Neutrophil (primary cell): Measurements from ENCODE around the gene DPF3.

Source experiments
- H3K27ac ChIP-seq: fragments of 200-600 bp; sonication (generic); 2 replicates; pipeline ENCODE4 v1.5.1; 2016; ENCODE audit warnings: mild to moderate bottlenecking, moderate library complexity
- H3K27me3 ChIP-seq: fragments of 200-600 bp; sonication (generic); 2 replicates; pipeline ENCODE4 v1.6.0; 2016; ENCODE audit warnings: mild to moderate bottlenecking
- H3K36me3 ChIP-seq: fragments of 200-600 bp; sonication (generic); 2 replicates; pipeline ENCODE4 v1.5.1; 2017
- H3K4me1 ChIP-seq, 2 experiments: fragments of 200-600 bp in 1 of 2; sonication (generic) in 1 of 2; 1 replicate in 1 of 2; 2 replicates in 1 of 2; pipeline versions ENCODE4 v1.5.1 to v1.6.1; 2013 to 2016; ENCODE audit warnings: low read depth in 1 of 2, low read length in 1 of 2, mild to moderate bottlenecking in 1 of 2, moderate library complexity in 1 of 2; ENCODE audit not compliant: control insufficient read depth in 1 of 2, insufficient read depth in 1 of 2
- H3K4me3 ChIP-seq, 2 experiments: fragments of 200-600 bp in 1 of 2; sonication (generic) in 1 of 2; 1 replicate in 1 of 2; 2 replicates in 1 of 2; pipeline ENCODE4 v1.5.1; 2013 to 2016; ENCODE audit warnings: low read depth in 1 of 2, low read length in 1 of 2, mild to moderate bottlenecking in 1 of 2, moderate library complexity in 1 of 2
- H3K9me3 ChIP-seq: fragments of 200-600 bp; sonication (generic); 2 replicates; pipeline ENCODE4 v1.5.1; 2016
- CTCF ChIP-seq: fragments of 200-600 bp; sonication (generic); IDR thresholded peaks from 2 replicates; pipeline ENCODE4 v1.5.1; 2016; ENCODE audit warnings: antibody characterized with exemption

Gene DPF3

GRCh38 chr14:72904840-72905561, 11.1 kb upstream of the DPF3 start:
- Histone ChIP-seq H3K27me3 (peaks cover 82% of the 10 kb centered on the region), H3K9me3 (no peaks in the 10 kb centered on the region), H3K27ac (no peak overlapping the region), H3K36me3 (no peaks in the 10 kb centered on the region), H3K4me3 (no peak overlapping the region), H3K4me1 (no peaks in the 10 kb centered on the region)
- peak; percentile 75 for TF ChIP-seq CTCF

- Histone ChIP-seq H3K4me1 (no peaks in the 10 kb centered on the region), H3K27ac (no peak overlapping the region), H3K9me3 (no peaks in the 10 kb centered on the region)
These were observed 10.3 kb upstream of the DPF3 start for GRCh38 chr14:72904218-72904617.

GRCh38 chr14:72903716-72904115, 9.8 kb upstream of the DPF3 start:
- no peak for TF ChIP-seq CTCF
- no peak overlapping the region for H3K27ac ChIP-seq

More at GRCh38 chr14:72904218-72904617, 10.3 kb upstream of the DPF3 start:
- H3K36me3 ChIP-seq: no peaks in the 10 kb centered on the region
- no peak overlapping the region for H3K4me3 ChIP-seq
- TF ChIP-seq CTCF: no peak
- peaks cover 77% of the 10 kb centered on the region for H3K27me3 ChIP-seq

GRCh38 chr14:72902801-72903530, 9.1 kb upstream of the DPF3 start:
- no peaks in the 10 kb centered on the region for H3K4me1 ChIP-seq
- no peak overlapping the region for H3K27ac ChIP-seq
- H3K36me3 ChIP-seq: no peaks in the 10 kb centered on the region
- H3K27me3 ChIP-seq: peaks cover 76% of the 10 kb centered on the region
- H3K4me3 ChIP-seq: no peak overlapping the region
- no peak for TF ChIP-seq CTCF
- H3K9me3 ChIP-seq: no peaks in the 10 kb centered on the region

More at GRCh38 chr14:72903716-72904115, 9.8 kb upstream of the DPF3 start:
- Histone ChIP-seq H3K27me3 (peaks cover 76% of the 10 kb centered on the region), H3K9me3 (no peaks in the 10 kb centered on the region), H3K4me1 (no peaks in the 10 kb centered on the region), H3K4me3 (no peak overlapping the region), H3K36me3 (no peaks in the 10 kb centered on the region)

GRCh38 chr14:72901361-72901760, 7.5 kb upstream of the DPF3 start:
- no peak for TF ChIP-seq CTCF
- no peak overlapping the region for H3K4me3 ChIP-seq
- no peaks in the 10 kb centered on the region for H3K4me1 ChIP-seq
- H3K27me3 ChIP-seq: peaks cover 78% of the 10 kb centered on the region
- no peak overlapping the region for H3K27ac ChIP-seq
- no peaks in the 10 kb centered on the region for H3K36me3 ChIP-seq
- no peaks in the 10 kb centered on the region for H3K9me3 ChIP-seq
